Cardiac fibroblast (primary cell): ENCODE data around the gene OLFML1.

Experiments
- DNase-seq, 2 donors: peaks; one replicate each; pipeline versions ENCODE4 v3.0.0 to v3.0.0-alpha.2; 2010; ENCODE audit warnings: low read depth in 2 of 2
- H3K4me3 ChIP-seq, 2 donors: replicated peaks in 1 of 2; 1 replicate in 1 of 2; 2 replicates in 1 of 2; pipeline ENCODE4 v1.5.1; 2011; ENCODE audit warnings: low read depth in 2 of 2, low read length in 2 of 2, mild to moderate bottlenecking in 2 of 2, moderate library complexity in 1 of 2
- TF ChIP-seq, protein P1 (sequence below): IDR thresholded peaks from one replicate; pipeline ENCODE4 v1.5.1; 2011; ENCODE audit warnings: low read depth, mild to moderate bottlenecking, low read length, inconsistent platforms

Gene OLFML1

DNA sequence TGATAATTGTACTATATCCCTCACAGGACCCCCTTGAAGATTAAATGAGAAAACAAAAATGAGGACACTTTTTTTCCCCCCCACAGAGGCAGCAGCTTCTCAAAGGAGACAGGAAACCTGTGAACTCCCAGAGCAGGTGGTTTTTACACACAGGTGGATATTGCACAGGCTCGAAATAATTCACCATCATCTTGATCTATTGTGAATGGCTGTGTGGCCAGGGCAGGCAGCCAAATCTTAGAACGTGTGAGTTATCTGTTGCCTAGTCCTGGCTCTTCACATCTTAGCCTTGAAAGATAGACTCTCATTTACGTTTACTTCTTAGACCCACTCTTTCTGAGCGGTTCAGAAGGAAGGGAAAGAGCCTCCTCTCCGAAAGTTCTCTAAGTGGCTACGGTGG is 52.0 kb downstream of the OLFML1 start:
- no peak for DNase-seq
- H3K4me3 ChIP-seq = no peak overlapping the region
- TF ChIP-seq, protein P1, sequence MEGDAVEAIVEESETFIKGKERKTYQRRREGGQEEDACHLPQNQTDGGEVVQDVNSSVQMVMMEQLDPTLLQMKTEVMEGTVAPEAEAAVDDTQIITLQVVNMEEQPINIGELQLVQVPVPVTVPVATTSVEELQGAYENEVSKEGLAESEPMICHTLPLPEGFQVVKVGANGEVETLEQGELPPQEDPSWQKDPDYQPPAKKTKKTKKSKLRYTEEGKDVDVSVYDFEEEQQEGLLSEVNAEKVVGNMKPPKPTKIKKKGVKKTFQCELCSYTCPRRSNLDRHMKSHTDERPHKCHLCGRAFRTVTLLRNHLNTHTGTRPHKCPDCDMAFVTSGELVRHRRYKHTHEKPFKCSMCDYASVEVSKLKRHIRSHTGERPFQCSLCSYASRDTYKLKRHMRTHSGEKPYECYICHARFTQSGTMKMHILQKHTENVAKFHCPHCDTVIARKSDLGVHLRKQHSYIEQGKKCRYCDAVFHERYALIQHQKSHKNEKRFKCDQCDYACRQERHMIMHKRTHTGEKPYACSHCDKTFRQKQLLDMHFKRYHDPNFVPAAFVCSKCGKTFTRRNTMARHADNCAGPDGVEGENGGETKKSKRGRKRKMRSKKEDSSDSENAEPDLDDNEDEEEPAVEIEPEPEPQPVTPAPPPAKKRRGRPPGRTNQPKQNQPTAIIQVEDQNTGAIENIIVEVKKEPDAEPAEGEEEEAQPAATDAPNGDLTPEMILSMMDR = no peak

DNA sequence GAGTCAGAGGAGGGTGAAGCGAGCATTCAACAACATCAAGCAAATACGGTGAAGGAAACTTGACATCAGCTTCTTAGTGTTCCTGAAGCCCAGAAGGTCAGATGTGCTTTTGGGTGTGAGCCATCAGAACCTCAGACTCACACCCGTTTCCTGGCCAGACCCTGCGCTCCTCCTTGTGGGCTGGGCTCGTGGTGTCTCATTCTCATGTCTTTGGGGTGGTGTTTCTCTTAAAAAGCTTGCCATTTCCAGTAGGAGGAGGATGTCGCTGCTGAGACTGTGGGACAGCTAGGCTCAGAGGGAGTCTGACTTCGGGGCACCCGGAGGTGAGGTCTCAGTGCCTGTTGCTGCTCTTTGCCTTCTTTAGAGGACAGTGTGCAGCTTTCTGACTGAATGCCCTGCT is 52.7 kb downstream of the OLFML1 start:
- TF ChIP-seq, protein P1 = no peak
- no peak for DNase-seq
- H3K4me3 ChIP-seq = no peak overlapping the region

DNA sequence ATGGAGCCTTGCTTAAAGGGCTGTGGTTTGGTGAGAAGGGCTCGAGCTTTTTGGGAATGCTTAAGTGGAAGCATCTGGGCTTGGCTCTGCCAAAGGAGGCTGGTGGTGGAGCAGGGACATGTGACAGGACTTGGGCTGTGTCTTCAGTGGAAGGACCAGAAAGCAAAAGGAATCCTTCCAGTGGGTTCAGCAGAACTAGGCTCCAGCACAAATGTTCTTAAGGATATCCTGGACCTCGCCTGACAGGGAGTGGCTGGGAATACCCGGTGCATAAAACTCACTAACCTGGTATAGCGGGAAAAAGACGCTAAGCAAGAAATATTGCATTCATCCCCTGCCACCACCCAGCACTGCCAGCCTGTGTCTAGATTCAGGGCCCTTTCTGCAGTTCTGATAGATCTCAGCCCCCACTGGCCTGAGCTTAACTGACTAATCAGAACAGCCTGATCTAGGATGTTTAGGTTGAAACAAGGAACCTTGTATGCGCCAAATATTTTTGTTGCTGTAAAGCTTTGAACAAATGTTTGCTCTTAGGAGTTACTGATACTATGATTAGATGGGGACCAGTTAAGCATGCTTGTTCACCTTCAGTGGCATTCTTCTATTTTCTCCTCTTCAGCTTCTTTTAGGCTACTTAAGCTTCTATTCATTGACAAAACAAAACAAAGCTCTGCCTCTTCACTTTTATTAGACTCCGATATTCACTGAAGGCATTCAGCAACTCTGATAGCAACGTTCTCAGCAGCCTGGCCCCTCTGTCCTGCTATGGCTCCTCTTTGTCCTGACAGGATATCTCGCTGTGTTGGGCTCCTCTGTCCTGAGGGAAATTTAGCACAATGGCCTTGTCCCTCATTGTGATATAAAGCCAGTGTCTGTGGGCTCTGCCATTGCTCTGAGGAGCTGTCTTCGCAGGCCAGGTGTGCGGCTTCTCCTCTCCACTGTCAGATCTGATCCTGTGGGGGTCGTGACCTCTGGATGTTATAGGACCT is 53.5 kb downstream of the OLFML1 start:
- no peak for DNase-seq
- no peak overlapping the region for H3K4me3 ChIP-seq
- TF ChIP-seq, protein P1 = no peak

DNA sequence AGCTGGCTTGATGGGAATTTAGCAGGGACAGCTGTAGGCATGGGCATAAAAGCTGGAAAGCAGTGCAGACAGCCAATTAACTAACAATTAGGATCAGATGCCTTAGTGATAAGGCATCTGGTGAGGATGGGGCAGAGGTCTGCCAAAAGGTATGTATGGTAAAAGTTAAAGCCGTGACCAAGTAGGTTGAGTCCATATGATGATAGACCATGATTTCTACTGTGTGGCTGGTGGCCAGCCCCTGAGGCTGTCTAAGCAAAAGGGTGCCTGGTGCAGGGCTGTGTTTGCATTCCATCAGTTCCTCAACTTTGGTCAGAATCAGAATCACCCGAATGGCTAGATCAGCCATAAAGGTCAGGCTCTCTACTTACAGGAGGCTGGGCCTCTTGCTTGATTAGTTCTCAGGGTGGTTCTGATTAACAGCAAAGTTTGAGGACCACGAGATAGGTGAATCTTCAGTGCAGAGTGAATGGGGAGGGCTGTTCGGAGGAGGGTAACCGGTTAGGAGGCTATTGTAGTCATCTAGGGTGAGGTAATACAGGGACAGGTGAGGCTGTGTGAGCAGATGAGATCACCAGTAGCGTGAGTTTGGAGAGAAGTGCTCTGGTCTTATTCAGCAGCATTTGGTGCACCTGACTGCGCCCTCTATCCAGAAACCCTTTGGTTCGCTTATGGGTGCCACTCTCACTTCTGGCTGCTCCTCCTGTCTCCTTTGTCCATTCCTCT is 55.7 kb downstream of the OLFML1 start:
- no peak for DNase-seq
- TF ChIP-seq, protein P1 = no peak
- no peak overlapping the region for H3K4me3 ChIP-seq

DNA sequence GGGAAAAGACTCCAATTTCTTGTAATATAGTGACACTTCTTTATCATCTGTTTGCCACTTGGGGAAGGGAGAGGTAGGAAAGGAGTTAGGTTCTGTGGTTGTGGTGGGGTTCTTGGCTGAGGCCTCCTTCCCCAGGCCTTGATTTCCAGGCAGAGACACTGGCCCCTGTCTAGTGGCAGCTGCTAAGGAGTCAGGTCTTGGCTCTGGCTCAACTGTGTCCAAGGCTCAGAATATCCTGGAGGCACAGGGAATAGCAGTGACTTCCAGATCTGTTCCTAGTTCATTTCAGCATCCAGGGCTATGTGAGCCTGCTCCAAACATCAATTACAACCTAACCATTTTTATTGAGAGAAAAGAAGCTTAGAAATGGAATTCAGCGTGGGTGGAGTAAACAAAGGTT is 58.0 kb downstream of the OLFML1 start:
- TF ChIP-seq, protein P1 = no peak
- no peak overlapping the region for H3K4me3 ChIP-seq
- DNase-seq = no peak

DNA sequence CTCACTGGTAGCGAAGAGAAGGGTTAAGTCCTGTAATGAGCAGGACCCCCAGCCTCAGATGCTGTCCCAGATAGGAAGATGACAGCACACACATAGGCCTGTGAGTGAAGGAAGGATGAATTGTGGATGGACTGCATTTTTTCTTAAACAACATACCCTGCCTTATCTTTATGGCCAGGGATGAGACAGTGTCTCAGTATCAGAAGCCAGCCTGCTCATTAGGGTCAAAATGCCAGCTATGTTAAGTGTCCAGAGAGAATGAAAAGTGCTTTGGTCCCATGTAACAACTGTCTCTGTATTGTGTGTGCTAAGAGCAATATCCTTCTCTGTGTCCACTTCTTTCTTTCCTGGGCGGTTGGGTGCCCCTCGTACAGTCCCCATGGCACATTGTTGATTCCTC is 58.7 kb downstream of the OLFML1 start:
- no peak for DNase-seq
- TF ChIP-seq, protein P1 = no peak
- H3K4me3 ChIP-seq = no peak overlapping the region
